ENCODE data around the gene TMEM41A. TPM values are rescaled to one million over a fixed set of nuclear protein-coding genes. Genes with fewer than 3 reads are reported as not detected.
"Not testable (repeated sequence)": the region's sequence is repeated elsewhere in the genome, so short reads cannot be mapped to it uniquely, and the experiment has no call there.

The TMEM41A gene
- polyA plus RNA-seq, 1 experiment, result 17.8 TPM

DNA sequence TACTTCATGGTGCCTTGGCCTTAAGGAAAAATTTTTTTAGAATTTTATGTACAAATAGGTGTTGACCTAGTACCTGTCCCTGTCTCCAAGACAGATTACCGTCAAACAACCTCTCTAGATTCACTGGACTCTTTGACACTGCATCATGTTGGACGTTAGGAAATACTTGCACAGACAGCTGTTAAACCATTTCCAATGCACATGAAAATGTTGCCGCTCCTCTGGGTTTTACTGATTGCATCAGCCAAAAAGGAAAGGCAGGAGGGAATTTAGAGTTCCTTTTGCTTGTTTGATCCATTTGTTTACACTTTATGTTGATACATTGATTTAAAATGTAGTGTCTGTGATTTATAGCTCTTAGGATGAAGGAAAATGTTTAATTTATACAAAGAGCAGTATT lies 14.5 kb downstream of the TMEM41A start:
- Histone ChIP-seq H3K9me3 (ENCODE audit: control insufficient read depth, insufficient read depth, low read length) (no peaks in the 10 kb centered on the region), H3K4me3 (ENCODE audit: low read depth, low read length) (no peak overlapping the region), H3K27ac (ENCODE audit: low read depth, low read length) (no peak overlapping the region), H3K27me3 (ENCODE audit: control insufficient read depth, insufficient read depth, low read length) (no peaks in the 10 kb centered on the region)
- DNase-seq (ENCODE audit: low read depth, low spot score), result no peak
- TF ChIP-seq, protein P1, sequence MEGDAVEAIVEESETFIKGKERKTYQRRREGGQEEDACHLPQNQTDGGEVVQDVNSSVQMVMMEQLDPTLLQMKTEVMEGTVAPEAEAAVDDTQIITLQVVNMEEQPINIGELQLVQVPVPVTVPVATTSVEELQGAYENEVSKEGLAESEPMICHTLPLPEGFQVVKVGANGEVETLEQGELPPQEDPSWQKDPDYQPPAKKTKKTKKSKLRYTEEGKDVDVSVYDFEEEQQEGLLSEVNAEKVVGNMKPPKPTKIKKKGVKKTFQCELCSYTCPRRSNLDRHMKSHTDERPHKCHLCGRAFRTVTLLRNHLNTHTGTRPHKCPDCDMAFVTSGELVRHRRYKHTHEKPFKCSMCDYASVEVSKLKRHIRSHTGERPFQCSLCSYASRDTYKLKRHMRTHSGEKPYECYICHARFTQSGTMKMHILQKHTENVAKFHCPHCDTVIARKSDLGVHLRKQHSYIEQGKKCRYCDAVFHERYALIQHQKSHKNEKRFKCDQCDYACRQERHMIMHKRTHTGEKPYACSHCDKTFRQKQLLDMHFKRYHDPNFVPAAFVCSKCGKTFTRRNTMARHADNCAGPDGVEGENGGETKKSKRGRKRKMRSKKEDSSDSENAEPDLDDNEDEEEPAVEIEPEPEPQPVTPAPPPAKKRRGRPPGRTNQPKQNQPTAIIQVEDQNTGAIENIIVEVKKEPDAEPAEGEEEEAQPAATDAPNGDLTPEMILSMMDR (IDR thresholded peaks at IDR 0.05; ENCODE audit: low read depth, low read length), result no peak
- CTCF ChIA-PET, result no interaction called here
- POLR2A ChIA-PET, result no interaction called here

DNA sequence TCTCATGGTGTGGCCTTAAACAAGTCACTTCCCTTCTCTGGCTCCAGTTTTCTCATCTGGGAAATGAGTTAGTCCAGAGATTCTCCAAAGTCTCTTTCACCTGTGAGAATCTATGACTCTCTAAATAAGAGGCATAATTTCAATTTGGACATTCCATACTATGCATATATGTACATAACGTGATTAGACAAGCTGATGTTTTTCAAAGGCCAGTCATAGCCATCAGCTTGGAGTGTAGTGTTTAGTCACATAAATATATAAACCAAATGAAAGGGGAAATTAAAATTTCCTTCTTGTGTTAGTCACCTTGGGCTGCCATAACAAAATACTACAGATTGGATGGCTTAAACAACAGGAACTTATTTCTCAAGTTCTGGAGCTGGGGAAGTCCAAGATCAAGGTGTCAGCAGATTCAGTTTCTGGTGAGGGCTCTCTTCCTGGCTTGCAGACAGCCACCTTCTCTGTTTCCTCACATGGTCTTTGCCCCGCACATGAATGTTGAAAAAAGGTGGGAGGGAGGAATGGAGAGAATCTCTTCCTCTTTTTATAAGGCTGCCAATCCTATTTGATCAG lies 19.4 kb downstream of the TMEM41A start:
- Histone ChIP-seq H3K27ac (ENCODE audit: low read depth, low read length) (no peak overlapping the region), H3K27me3 (ENCODE audit: control insufficient read depth, insufficient read depth, low read length) (no peaks in the 10 kb centered on the region), H3K4me3 (ENCODE audit: low read depth, low read length) (no peak overlapping the region), H3K9me3 (ENCODE audit: control insufficient read depth, insufficient read depth, low read length) (no peaks in the 10 kb centered on the region)
- DNase-seq (ENCODE audit: low read depth, low spot score), result no peak
- TF ChIP-seq, protein P1 (IDR thresholded peaks at IDR 0.05; ENCODE audit: low read depth, low read length), result no peak
- ChIA-PET POLR2A (no interaction called here), CTCF (interaction anchor here (0.8 to 1.6 kb wide), 2 partner anchors 79 to 96 kb away, joined by 4 to 6 read pairs; no protein-coding TSS in a partner anchor)

DNA sequence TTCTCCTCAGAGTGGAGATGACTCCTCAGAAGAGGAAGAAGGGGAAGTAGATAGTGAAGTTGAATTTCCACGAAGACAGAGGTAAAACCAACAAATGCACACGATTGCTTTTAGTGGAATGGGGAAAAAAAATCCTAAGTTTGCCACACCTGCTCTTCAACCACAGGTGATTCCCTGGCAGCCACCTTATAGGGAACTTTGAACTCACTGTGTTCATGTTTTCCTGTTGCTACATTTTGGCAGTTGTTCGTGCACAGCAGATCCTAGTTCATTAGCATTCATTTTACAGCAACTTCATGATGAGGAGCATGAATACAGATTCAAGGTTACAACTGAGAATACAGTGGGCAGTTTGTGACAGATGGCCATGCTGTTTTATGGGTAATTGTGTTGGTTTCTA lies 21.5 kb downstream of the TMEM41A start:
- POLR2A ChIA-PET, result no interaction called here
- no peak overlapping the region for H3K27ac ChIP-seq (ENCODE audit: low read depth, low read length)
- no peaks in the 10 kb centered on the region for H3K9me3 ChIP-seq (ENCODE audit: control insufficient read depth, insufficient read depth, low read length)
- CTCF ChIA-PET, result no interaction called here
- no peak for DNase-seq (ENCODE audit: low read depth, low spot score)
- no peaks in the 10 kb centered on the region for H3K27me3 ChIP-seq (ENCODE audit: control insufficient read depth, insufficient read depth, low read length)
- H3K4me3 ChIP-seq (ENCODE audit: low read depth, low read length), result no peak overlapping the region
- TF ChIP-seq, protein P1 (IDR thresholded peaks at IDR 0.05; ENCODE audit: low read depth, low read length), result no peak

DNA sequence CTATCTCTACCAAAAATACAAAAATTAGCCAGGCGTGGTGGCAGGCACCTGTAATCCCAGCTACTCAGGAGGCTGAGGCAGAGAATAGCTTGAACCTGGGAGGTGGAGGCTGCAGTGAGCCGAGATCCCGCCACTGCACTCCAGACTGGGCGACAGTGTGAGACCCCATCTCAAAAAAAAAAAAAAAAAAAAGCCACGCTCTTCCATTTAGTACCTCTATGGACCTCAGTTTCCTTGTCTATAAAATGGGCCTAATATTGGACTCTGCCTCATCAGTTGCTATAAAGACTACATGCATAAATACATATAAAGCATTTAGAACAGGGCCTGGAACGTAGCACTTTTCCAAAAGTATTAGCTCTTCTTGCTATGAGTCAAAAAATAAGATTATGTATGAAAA lies 23.9 kb downstream of the TMEM41A start:
- H3K27ac ChIP-seq (ENCODE audit: low read depth, low read length); H3K9me3 ChIP-seq (ENCODE audit: control insufficient read depth, insufficient read depth, low read length); H3K4me3 ChIP-seq (ENCODE audit: low read depth, low read length); POLR2A ChIA-PET; DNase-seq (ENCODE audit: low read depth, low spot score); H3K27me3 ChIP-seq (ENCODE audit: control insufficient read depth, insufficient read depth, low read length): not testable (repeated sequence)
- CTCF ChIA-PET, result interaction anchor here (0.8 kb wide), 1 partner anchor 84 kb away, joined by 4 read pairs; no protein-coding TSS in a partner anchor

DNA sequence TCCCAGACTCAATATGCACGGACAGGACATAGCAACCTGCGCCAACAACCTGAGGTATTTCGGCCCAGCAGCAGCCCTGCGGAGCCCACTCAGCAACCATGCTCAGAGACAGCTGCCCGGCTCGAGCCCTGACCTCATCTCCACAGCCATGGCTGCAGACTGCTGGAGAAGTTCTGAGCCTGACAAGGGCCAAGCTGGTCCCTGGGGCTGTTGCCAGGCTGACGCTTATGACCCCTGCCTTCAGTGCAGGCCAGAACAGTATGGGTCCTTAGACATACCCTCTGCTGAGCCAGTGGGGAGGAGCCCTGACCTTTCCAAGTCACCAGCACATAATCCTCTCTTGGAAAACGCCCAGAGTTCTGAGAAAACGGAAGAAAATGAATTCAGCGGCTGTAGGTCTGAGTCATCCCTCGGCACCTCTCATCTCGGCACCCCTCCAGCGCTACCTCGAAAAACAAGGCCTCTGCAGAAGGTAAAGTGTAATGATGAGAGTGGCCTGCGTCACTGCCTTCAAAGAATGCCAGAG lies 25.5 kb downstream of the TMEM41A start:
- TF ChIP-seq, protein P1 (IDR thresholded peaks at IDR 0.05; ENCODE audit: low read depth, low read length), result no peak
- H3K9me3 ChIP-seq (ENCODE audit: control insufficient read depth, insufficient read depth, low read length), result no peaks in the 10 kb centered on the region
- H3K4me3 ChIP-seq (ENCODE audit: low read depth, low read length), result no peak overlapping the region
- no peak overlapping the region for H3K27ac ChIP-seq (ENCODE audit: low read depth, low read length)
- no peak for DNase-seq (ENCODE audit: low read depth, low spot score)
- POLR2A ChIA-PET, result no interaction called here
- CTCF ChIA-PET, result no interaction called here
- no peaks in the 10 kb centered on the region for H3K27me3 ChIP-seq (ENCODE audit: control insufficient read depth, insufficient read depth, low read length)
